ENCODE measurements around the gene TMEM138. TPM values are rescaled to one million over a fixed set of nuclear protein-coding genes. Genes with fewer than 3 reads are reported as not detected.

TMEM138 gene
- total RNA-seq, 2 experiments from 2014 or later: 59.2 to 60.9 TPM

- Histone ChIP-seq H3K4me3 (ENCODE audit: low read length) (no peak overlapping the region), H3K4me1 (ENCODE audit: insufficient read depth, low read length) (no peaks in the 10 kb centered on the region), H3K36me3 (ENCODE audit: insufficient read depth, low read length) (peaks cover 32% of the 10 kb centered on the region), H3K9me3 (ENCODE audit: control insufficient read depth in 1 of 2, insufficient read depth in 1 of 2, low read length in 2 of 2) (no peaks in the 10 kb centered on the region), H3K27me3 (ENCODE audit: control insufficient read depth in 1 of 2, insufficient read depth in 2 of 2, low read length in 2 of 2) (no peaks in the 10 kb centered on the region), H3K27ac (ENCODE audit: low read depth in 1 of 2, low read length in 2 of 2) (no peak overlapping the region)
- Mint-ChIP-seq H3K27me3 (no peaks in the 10 kb centered on the region), H3K27ac (no peak overlapping the region), H3K4me3 (no peak overlapping the region), H3K4me1 (ENCODE audit: low read depth) (no peaks in the 10 kb centered on the region), H3K9me3 (no peaks in the 10 kb centered on the region), H3K36me3 (ENCODE audit: low read depth) (peaks cover 40% of the 10 kb centered on the region)
- DNase-seq (no peak), ATAC-seq (ENCODE audit: poor library complexity) (no peak)
- POLR2A ChIA-PET: no interaction called here
- no peak for TF ChIP-seq CTCF (IDR thresholded peaks at IDR 0.05)
- CTCF ChIA-PET: no interaction called here
- intact Hi-C loops (cut with DNase I, micrococcal nuclease): no loop called here
These were observed 17.0 kb upstream of the TMEM138 start for GRCh38 chr11:61345170-61345610.

- Mint-ChIP-seq H3K27me3 (no peaks in the 10 kb centered on the region), H3K4me3 (no peak overlapping the region), H3K36me3 (ENCODE audit: low read depth) (peaks cover 40% of the 10 kb centered on the region), H3K9me3 (no peaks in the 10 kb centered on the region), H3K4me1 (ENCODE audit: low read depth) (no peaks in the 10 kb centered on the region), H3K27ac (no peak overlapping the region)
- CTCF ChIA-PET: no interaction called here
- ATAC-seq (ENCODE audit: poor library complexity) (no peak), DNase-seq (peak in 1 of 14 experiments; percentile 29)
- TF ChIP-seq CTCF (IDR thresholded peaks at IDR 0.05): no peak
- Histone ChIP-seq H3K4me3 (ENCODE audit: low read length) (no peak overlapping the region), H3K36me3 (ENCODE audit: insufficient read depth, low read length) (peaks cover 39% of the 10 kb centered on the region), H3K9me3 (ENCODE audit: control insufficient read depth in 1 of 2, insufficient read depth in 1 of 2, low read length in 2 of 2) (no peaks in the 10 kb centered on the region), H3K27me3 (ENCODE audit: control insufficient read depth in 1 of 2, insufficient read depth in 2 of 2, low read length in 2 of 2) (no peaks in the 10 kb centered on the region), H3K4me1 (ENCODE audit: insufficient read depth, low read length) (no peaks in the 10 kb centered on the region), H3K27ac (ENCODE audit: low read depth in 1 of 2, low read length in 2 of 2) (no peak overlapping the region)
- intact Hi-C loops (cut with DNase I, micrococcal nuclease): no loop called here
- POLR2A ChIA-PET: no interaction called here
These were observed 16.0 kb upstream of the TMEM138 start for GRCh38 chr11:61345954-61346843.

- Mint-ChIP-seq H3K36me3 (ENCODE audit: low read depth) (peaks cover 46% of the 10 kb centered on the region), H3K27me3 (no peaks in the 10 kb centered on the region), H3K4me3 (no peak overlapping the region), H3K27ac (no peak overlapping the region), H3K9me3 (no peaks in the 10 kb centered on the region), H3K4me1 (ENCODE audit: low read depth) (no peaks in the 10 kb centered on the region)
- CTCF ChIA-PET: interaction anchor here (0.8 kb wide), 1 partner anchor 12 kb away, joined by 3 read pairs; no protein-coding TSS in a partner anchor
- Histone ChIP-seq H3K36me3 (ENCODE audit: insufficient read depth, low read length) (peaks cover 47% of the 10 kb centered on the region), H3K27me3 (ENCODE audit: control insufficient read depth in 1 of 2, insufficient read depth in 2 of 2, low read length in 2 of 2) (no peaks in the 10 kb centered on the region), H3K9me3 (ENCODE audit: control insufficient read depth in 1 of 2, insufficient read depth in 1 of 2, low read length in 2 of 2) (no peaks in the 10 kb centered on the region), H3K4me1 (ENCODE audit: insufficient read depth, low read length) (no peaks in the 10 kb centered on the region), H3K27ac (ENCODE audit: low read depth in 1 of 2, low read length in 2 of 2) (no peak overlapping the region), H3K4me3 (ENCODE audit: low read length) (no peak overlapping the region)
- intact Hi-C loops (cut with DNase I, micrococcal nuclease): no loop called here
- TF ChIP-seq CTCF (IDR thresholded peaks at IDR 0.05): no peak
- no peak for ATAC-seq (ENCODE audit: poor library complexity)
- DNase-seq: peak in 3 of 14 experiments; percentile 21 to 74 (median 60)
- POLR2A ChIA-PET: no interaction called here
These were observed 14.2 kb upstream of the TMEM138 start for GRCh38 chr11:61347916-61348461.
